Colonic mucosa (tissue), 4 donors: ENCODE results near the gene ZNF536. TPM values are rescaled to one million over a fixed set of nuclear protein-coding genes. Genes with fewer than 3 reads are reported as not detected.

Experiments used
- DNase-seq: peaks from one replicate; pipeline ENCODE4 v3.0.0-alpha.2; 2020
- H3K27ac ChIP-seq: fragments of 200-600 bp; one replicate; pipeline ENCODE4 v1.8.0; 2021
- H3K27me3 ChIP-seq: fragments of 200-600 bp; one replicate; pipeline ENCODE4 v1.8.0; 2021
- H3K36me3 ChIP-seq: fragments of 200-600 bp; one replicate; pipeline ENCODE4 v1.8.0; 2021
- H3K4me1 ChIP-seq: fragments of 200-600 bp; one replicate; pipeline ENCODE4 v1.8.0; 2021; ENCODE audit warnings: mild to moderate bottlenecking
- H3K4me3 ChIP-seq: fragments of 200-600 bp; one replicate; pipeline ENCODE4 v1.8.0; 2021
- H3K9ac ChIP-seq, 2 donors: one replicate each; pipeline ENCODE4 v1.7.0; 2013; ENCODE audit warnings: control low read depth in 2 of 2, low read depth in 2 of 2, low read length in 2 of 2
- H3K9me3 ChIP-seq: fragments of 200-600 bp; one replicate; pipeline ENCODE4 v1.8.0; 2021
- intact Hi-C: fragments of 100-400 bp; cut with DNase I; formaldehyde crosslinking; loops from one replicate; pipeline ENCODE4 v1.14.1; 2022
- total RNA-seq, 2 donors: library from RNA; stranded (reverse); fragmentation: NEBNext Ultra II Directional in 1 of 2; extraction: Animal tissue kit (Norgen Biotek cat#: 25700) in 1 of 2; gene quantifications; one replicate each; pipeline ENCODE4 v1.2.1, GENCODE V29; 2021
- TF ChIP-seq, protein P1 (sequence below): fragments of 200-600 bp; IDR thresholded peaks from one replicate; pipeline ENCODE4 v1.8.0; 2022; ENCODE audit warnings: antibody characterized with exemption, mild to moderate bottlenecking
- donor health status: healthy.
- donor health status: DM: no; HTN: no; CAD: no.
- donor health status: DM: no; HTN: no; CAD: no.

The ZNF536 gene
- total RNA-seq, 2 donors from 2014 or later, result 1.3 to 1.4 TPM

DNA sequence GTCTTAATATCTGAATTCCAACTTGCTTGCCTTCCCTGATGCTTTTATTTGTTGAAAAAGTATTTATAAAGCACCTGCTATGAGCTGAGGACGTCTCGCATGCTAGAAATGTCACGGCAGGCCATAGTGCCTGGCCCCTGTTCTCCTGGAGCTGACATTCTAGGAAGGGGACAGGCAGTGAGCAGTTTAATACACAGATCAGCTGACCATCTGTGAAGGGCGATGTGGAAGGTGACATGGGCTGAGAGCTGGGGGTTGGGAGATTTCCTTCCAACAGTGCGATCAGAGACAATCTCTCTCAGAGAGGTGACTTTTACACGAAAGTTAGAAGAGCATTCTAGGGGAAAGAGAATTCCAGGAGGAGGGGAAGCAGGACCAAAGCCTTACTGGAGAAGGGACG, 153.2 kb downstream of the ZNF536 start:
- H3K9me3 ChIP-seq, result no peaks in the 10 kb centered on the region
- no peak for DNase-seq
- H3K27me3 ChIP-seq, result no peaks in the 10 kb centered on the region
- H3K27ac ChIP-seq, result no peak overlapping the region
- no peaks in the 10 kb centered on the region for H3K36me3 ChIP-seq
- no peak overlapping the region for H3K4me3 ChIP-seq
- H3K4me1 ChIP-seq, result no peaks in the 10 kb centered on the region
- intact Hi-C loops, result no loop called here
- TF ChIP-seq, protein P1, sequence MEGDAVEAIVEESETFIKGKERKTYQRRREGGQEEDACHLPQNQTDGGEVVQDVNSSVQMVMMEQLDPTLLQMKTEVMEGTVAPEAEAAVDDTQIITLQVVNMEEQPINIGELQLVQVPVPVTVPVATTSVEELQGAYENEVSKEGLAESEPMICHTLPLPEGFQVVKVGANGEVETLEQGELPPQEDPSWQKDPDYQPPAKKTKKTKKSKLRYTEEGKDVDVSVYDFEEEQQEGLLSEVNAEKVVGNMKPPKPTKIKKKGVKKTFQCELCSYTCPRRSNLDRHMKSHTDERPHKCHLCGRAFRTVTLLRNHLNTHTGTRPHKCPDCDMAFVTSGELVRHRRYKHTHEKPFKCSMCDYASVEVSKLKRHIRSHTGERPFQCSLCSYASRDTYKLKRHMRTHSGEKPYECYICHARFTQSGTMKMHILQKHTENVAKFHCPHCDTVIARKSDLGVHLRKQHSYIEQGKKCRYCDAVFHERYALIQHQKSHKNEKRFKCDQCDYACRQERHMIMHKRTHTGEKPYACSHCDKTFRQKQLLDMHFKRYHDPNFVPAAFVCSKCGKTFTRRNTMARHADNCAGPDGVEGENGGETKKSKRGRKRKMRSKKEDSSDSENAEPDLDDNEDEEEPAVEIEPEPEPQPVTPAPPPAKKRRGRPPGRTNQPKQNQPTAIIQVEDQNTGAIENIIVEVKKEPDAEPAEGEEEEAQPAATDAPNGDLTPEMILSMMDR, result no peak
- no peak overlapping the region for H3K9ac ChIP-seq

DNA sequence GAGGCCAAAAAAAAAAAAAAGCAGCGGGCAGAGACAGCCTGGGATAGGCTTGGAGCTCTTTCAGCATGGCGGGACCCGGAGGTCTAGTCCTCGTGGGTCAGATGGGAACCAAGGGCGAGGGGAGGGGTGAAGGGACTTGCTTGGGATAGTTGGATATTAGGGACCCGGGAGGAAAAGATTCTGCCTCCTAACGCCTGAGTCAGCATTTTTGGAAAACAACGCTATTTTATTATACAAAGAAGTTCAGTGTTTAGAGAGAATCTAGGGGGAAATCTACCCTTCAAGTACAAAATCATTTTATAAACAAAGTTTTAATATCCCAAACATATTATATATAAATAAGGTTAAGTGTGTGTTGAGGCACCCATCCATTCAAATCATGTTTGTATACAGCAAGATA, 156.7 kb downstream of the ZNF536 start:
- H3K27me3 ChIP-seq, result no peaks in the 10 kb centered on the region
- no peak overlapping the region for H3K27ac ChIP-seq
- intact Hi-C loops, result no loop called here
- TF ChIP-seq, protein P1, result no peak
- DNase-seq, result no peak
- no peak overlapping the region for H3K9ac ChIP-seq
- no peaks in the 10 kb centered on the region for H3K4me1 ChIP-seq
- H3K4me3 ChIP-seq, result no peak overlapping the region
- no peaks in the 10 kb centered on the region for H3K36me3 ChIP-seq
- no peaks in the 10 kb centered on the region for H3K9me3 ChIP-seq

DNA sequence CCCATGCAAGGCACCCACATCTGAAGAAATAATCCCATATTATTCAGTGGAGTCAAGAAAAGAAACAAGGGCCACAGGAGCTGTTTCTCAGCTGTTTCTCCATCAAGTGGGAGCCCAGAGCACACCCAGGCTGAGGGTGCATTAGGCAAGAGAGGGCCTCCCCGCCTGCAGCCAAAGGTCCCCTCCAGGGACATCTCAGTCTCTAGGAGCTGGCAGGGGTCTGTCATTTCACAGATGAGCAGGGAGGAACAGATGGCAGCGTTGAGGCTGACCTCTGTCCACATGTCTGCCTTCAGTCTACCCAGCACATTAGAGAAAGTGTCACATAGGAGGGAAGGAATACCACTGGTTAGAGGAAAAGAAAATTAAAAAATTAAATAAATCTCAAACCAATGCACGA, 157.7 kb downstream of the ZNF536 start:
- H3K36me3 ChIP-seq, result no peaks in the 10 kb centered on the region
- intact Hi-C loops, result no loop called here
- TF ChIP-seq, protein P1, result no peak

DNA sequence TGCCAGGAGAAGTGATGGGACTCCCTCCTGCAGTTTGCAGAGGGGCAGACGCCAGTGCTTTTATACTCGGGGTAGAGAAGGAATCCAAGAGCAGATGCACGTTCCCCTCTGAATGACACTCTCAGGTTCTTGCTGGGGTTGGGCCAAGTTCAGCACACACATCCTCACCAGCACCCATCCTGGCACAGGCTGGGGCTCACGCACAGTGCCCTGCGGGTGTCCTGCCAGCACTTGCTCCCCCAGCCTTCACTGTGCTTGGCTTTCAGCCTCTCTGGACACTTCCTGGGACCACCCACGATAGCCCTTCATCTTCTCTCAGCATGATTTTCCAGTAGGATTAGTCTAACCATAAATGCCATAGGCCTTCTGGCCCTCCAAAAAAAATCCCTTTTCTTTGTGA, 158.6 kb downstream of the ZNF536 start:
- intact Hi-C loops, result no loop called here
- no peak overlapping the region for H3K27ac ChIP-seq

More for the DNA sequence above, 157.7 kb downstream of the ZNF536 start:
- Histone ChIP-seq H3K4me1 (no peaks in the 10 kb centered on the region), H3K27me3 (no peaks in the 10 kb centered on the region), H3K4me3 (no peak overlapping the region), H3K9ac (no peak overlapping the region), H3K27ac (no peak overlapping the region), H3K9me3 (no peaks in the 10 kb centered on the region)
- DNase-seq, result no peak

DNA sequence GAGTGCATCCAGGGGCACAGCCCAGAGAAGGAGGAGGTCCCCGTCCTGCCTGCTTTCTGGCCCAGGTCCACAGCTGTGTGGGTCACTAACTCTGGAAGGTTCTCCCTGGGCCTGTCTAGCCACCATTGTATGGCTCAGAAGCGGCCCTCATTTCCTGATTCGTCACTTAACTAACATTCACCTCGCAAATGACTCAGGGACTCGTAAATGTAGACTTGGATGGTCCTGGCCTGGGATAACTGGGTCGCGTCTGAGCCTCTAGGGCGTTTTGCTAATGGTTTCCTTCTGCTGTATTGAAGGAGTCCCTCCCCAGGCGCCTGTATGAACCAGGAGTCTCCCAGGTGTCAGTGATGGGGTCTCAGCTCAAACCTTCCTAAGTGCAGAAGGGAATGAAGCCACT, 162.8 kb downstream of the ZNF536 start:
- Histone ChIP-seq H3K4me3 (no peak overlapping the region), H3K27ac (no peak overlapping the region), H3K9me3 (no peaks in the 10 kb centered on the region), H3K4me1 (no peaks in the 10 kb centered on the region), H3K9ac (no peak overlapping the region), H3K27me3 (no peaks in the 10 kb centered on the region), H3K36me3 (no peaks in the 10 kb centered on the region)
- TF ChIP-seq, protein P1, result no peak
- DNase-seq, result no peak
- intact Hi-C loops, result no loop called here

More for the DNA sequence above, 158.6 kb downstream of the ZNF536 start:
- Histone ChIP-seq H3K9ac (no peak overlapping the region), H3K4me1 (no peaks in the 10 kb centered on the region), H3K4me3 (no peak overlapping the region), H3K27me3 (no peaks in the 10 kb centered on the region), H3K36me3 (no peaks in the 10 kb centered on the region), H3K9me3 (no peaks in the 10 kb centered on the region)
- no peak for DNase-seq
- TF ChIP-seq, protein P1, result no peak

DNA sequence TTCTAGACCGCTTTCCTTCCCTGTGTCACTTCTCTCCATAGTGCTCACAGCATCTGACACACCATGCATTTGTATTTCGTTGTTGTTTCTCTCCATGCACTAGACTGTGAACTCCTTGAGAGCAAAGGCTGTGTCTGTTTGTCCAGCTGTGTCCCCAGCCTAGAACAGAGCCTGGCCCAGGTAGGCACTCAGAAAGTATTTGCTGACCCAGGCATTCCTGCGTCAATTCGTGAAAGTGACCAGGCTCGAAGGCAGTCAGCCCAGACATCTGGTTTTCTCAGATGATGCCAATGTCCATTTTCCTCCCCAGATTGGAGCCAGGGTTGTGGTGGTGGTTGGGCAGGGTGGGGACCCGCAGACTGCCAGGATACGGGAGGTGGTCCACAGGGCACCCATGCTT, 164.8 kb downstream of the ZNF536 start:
- Histone ChIP-seq H3K9me3 (no peaks in the 10 kb centered on the region), H3K27me3 (no peaks in the 10 kb centered on the region), H3K27ac (no peak overlapping the region), H3K4me3 (no peak overlapping the region), H3K36me3 (no peaks in the 10 kb centered on the region), H3K4me1 (no peaks in the 10 kb centered on the region), H3K9ac (no peak overlapping the region)
- TF ChIP-seq, protein P1, result no peak
- intact Hi-C loops, result no loop called here
- no peak for DNase-seq
